ENCODE results near the gene PHC3. TPM values are rescaled to one million over a fixed set of nuclear protein-coding genes. Genes with fewer than 3 reads are reported as not detected.
"Not testable (repeated sequence)": the region's sequence is repeated elsewhere in the genome, so short reads cannot be mapped to it uniquely, and the experiment has no call there.

The PHC3 gene
- total and polyA plus RNA-seq, 2 experiments from 2014 or later = 36.6 to 39.8 TPM

GRCh38 chr3:170128977-170129431, 52.5 kb downstream of the PHC3 start:
- no peak for DNase-seq (ENCODE audit: low spot score)
- Histone ChIP-seq H4K20me1 (ENCODE audit: insufficient read depth, poor library complexity, severe bottlenecking) (peaks cover 3% of the 10 kb centered on the region), H3K36me3 (replicated peaks; ENCODE audit: insufficient read depth, low read depth) (no peaks in the 10 kb centered on the region), H3K79me2 (peaks cover 8% of the 10 kb centered on the region), H3K9me2 (replicated peaks; ENCODE audit: insufficient read depth) (no peaks in the 10 kb centered on the region), H3K4me3 (no peak overlapping the region), H3K4me2 (no peak overlapping the region), H3K27ac (no peak overlapping the region), H3K27me3 (no peaks in the 10 kb centered on the region), H2AFZ (no peak overlapping the region), H3K4me1 (ENCODE audit: insufficient read depth) (no peaks in the 10 kb centered on the region), H3K9me3 (ENCODE audit: low read depth) (no peaks in the 10 kb centered on the region)
- WGBS (ENCODE audit: low lambda C conversion rate, missing lambda C conversion rate) = 92% methylated on average over 1 of the region's 1 CpG
- TF ChIP-seq CTCF (IDR thresholded peaks at IDR 0.05; ENCODE audit: poor library complexity) (no peak), EZH2phosphoT487 (IDR thresholded peaks at IDR 0.05; ENCODE audit: low read depth, severe bottlenecking, unreplicated experiment) (no peak), EZH2 (IDR thresholded peaks at IDR 0.05; ENCODE audit: borderline replicate concordance) (no peak)

DNA sequence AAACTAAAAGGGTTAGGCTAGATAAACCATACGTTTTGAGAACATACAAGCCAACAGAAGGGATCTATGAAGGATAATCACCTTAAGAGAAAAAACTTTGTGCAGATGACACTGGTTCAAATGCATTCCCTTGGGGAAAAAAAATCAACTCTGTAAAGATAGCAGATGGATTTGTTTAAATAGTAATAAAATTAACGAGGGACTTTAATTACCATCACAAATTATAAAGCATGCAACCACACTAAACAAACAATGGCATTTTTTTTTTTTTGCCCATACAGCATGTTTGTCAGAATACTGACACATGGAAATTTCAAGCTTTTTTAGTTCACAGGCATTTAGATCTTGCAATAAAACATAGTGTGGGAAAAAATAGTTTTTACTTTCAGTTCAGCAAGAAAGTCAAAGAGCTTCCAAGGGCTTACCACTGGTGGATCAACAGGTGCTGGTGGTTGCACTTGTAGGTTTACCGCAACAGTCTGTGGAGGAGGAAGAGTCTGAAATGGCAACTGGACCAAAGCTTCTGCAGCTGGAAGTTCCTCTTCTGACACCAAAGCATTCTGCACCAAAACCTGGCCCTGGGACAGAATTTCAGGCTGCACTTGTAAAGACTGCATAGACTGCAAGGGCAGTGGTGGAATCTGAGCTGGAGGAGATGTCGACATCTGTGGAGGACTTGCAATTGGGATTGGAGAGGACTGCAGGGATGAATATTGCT, 53.1 kb downstream of the PHC3 start:
- Histone ChIP-seq H2AFZ (no peak overlapping the region), H3K4me2 (no peak overlapping the region), H3K9me3 (ENCODE audit: low read depth) (no peaks in the 10 kb centered on the region), H3K36me3 (replicated peaks; ENCODE audit: insufficient read depth, low read depth) (no peaks in the 10 kb centered on the region), H3K9me2 (replicated peaks; ENCODE audit: insufficient read depth) (no peaks in the 10 kb centered on the region), H3K4me1 (ENCODE audit: insufficient read depth) (no peaks in the 10 kb centered on the region), H3K4me3 (no peak overlapping the region), H3K27ac (no peak overlapping the region), H3K27me3 (no peaks in the 10 kb centered on the region), H3K79me2 (peaks cover 8% of the 10 kb centered on the region), H4K20me1 (ENCODE audit: insufficient read depth, poor library complexity, severe bottlenecking) (peaks cover 3% of the 10 kb centered on the region)
- no peak for TF ChIP-seq EZH2phosphoT487 (IDR thresholded peaks at IDR 0.05; ENCODE audit: low read depth, severe bottlenecking, unreplicated experiment)
- TF ChIP-seq CTCF (IDR thresholded peaks at IDR 0.05; ENCODE audit: poor library complexity) = no peak
- no peak for TF ChIP-seq EZH2 (IDR thresholded peaks at IDR 0.05; ENCODE audit: borderline replicate concordance)
- no peak for DNase-seq (ENCODE audit: low spot score)
- WGBS (ENCODE audit: low lambda C conversion rate, missing lambda C conversion rate) = 78% methylated on average over 4 of the region's 4 CpGs

DNA sequence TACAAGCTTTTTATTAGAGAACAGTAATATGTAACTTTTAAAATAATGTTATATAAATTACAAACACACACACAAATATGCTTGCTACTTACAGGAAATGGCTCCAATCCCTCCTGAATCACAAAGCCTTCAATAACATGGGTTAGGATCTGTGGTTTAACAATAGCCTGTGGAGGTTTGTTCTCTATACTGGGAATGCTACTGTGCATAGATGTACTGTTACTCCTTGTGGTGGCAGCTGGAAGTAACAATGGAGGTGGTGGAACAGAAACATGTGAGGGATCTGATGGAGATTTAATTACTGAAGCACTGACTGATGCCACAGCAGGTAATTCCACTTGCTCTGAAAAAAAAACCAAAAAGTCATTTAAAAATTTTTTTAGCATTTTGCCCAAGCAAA, 64.4 kb downstream of the PHC3 start:
- DNase-seq (ENCODE audit: low spot score) = peak; percentile 4
- peaks cover 4% of the 10 kb centered on the region for H3K36me3 ChIP-seq (replicated peaks; ENCODE audit: insufficient read depth, low read depth)
- H3K9me2 ChIP-seq (replicated peaks; ENCODE audit: insufficient read depth) = no peaks in the 10 kb centered on the region
- no peaks in the 10 kb centered on the region for H4K20me1 ChIP-seq (ENCODE audit: insufficient read depth, poor library complexity, severe bottlenecking)
- H2AFZ ChIP-seq = no peak overlapping the region
- no peak overlapping the region for H3K27ac ChIP-seq
- H3K9me3 ChIP-seq (ENCODE audit: low read depth) = no peaks in the 10 kb centered on the region
- no peaks in the 10 kb centered on the region for H3K4me1 ChIP-seq (ENCODE audit: insufficient read depth)
- H3K4me3 ChIP-seq = no peak overlapping the region
- no peaks in the 10 kb centered on the region for H3K27me3 ChIP-seq
- H3K79me2 ChIP-seq = no peaks in the 10 kb centered on the region
- no peak overlapping the region for H3K4me2 ChIP-seq
- TF ChIP-seq EZH2phosphoT487 (IDR thresholded peaks at IDR 0.05; ENCODE audit: low read depth, severe bottlenecking, unreplicated experiment) (no peak), CTCF (IDR thresholded peaks at IDR 0.05; ENCODE audit: poor library complexity) (no peak), EZH2 (IDR thresholded peaks at IDR 0.05; ENCODE audit: borderline replicate concordance) (no peak)

- WGBS (ENCODE audit: low lambda C conversion rate, missing lambda C conversion rate) = 95% methylated on average over 8 of the region's 8 CpGs
- H4K20me1 ChIP-seq (ENCODE audit: insufficient read depth, poor library complexity, severe bottlenecking); H3K9me3 ChIP-seq (ENCODE audit: low read depth); H3K79me2 ChIP-seq; H3K36me3 ChIP-seq (replicated peaks; ENCODE audit: insufficient read depth, low read depth); H3K4me2 ChIP-seq; H3K27me3 ChIP-seq; H3K4me3 ChIP-seq; DNase-seq (ENCODE audit: low spot score); H3K9me2 ChIP-seq (replicated peaks; ENCODE audit: insufficient read depth); H2AFZ ChIP-seq; H3K27ac ChIP-seq; H3K4me1 ChIP-seq (ENCODE audit: insufficient read depth): not testable (repeated sequence)
Measured at GRCh38 chr3:170114165-170114564, 67.4 kb downstream of the PHC3 start.

Data from hepatocyte (in vitro differentiated cells).